SK-N-SH (cell line): ENCODE data around the gene RBPJL.

ENCODE experiments used
- EP300 ChIP-seq, 2 experiments: IDR thresholded peaks; 2 replicates each; pipeline versions ENCODE4 v1.4.0 to v1.6.1; 2012; ENCODE audit warnings: borderline replicate concordance in 1 of 2, low read depth in 1 of 2, low read length in 1 of 2
- FOXM1 ChIP-seq: IDR thresholded peaks from 2 replicates; pipeline ENCODE4 v1.4.0; 2012; ENCODE audit warnings: low read depth, mild to moderate bottlenecking
- RAD21 ChIP-seq: IDR thresholded peaks from 2 replicates; pipeline ENCODE4 v1.6.1; 2012; ENCODE audit warnings: mild to moderate bottlenecking, low read length
- RFX5 ChIP-seq: IDR thresholded peaks from 2 replicates; pipeline ENCODE4 v1.6.1; 2012; ENCODE audit warnings: mild to moderate bottlenecking, improper control_type of control experiment, low read length
- TCF12 ChIP-seq: IDR thresholded peaks from 2 replicates; pipeline ENCODE4 v1.4.0; 2012
- TEAD4 ChIP-seq: IDR thresholded peaks from 2 replicates; pipeline ENCODE4 v1.4.0; 2012; ENCODE audit warnings: mild to moderate bottlenecking, borderline replicate concordance; ENCODE audit not compliant: insufficient read depth
- YY1 ChIP-seq: IDR thresholded peaks from 2 replicates; pipeline ENCODE4 v1.4.0; 2012; ENCODE audit warnings: low read depth, mild to moderate bottlenecking
- TF ChIP-seq, protein P1 (sequence below): fragments of 200-600 bp; sonication (generic); IDR thresholded peaks from 2 replicates; pipeline ENCODE4 v1.6.1; 2017; ENCODE audit warnings: antibody characterized with exemption, mild to moderate bottlenecking, moderate library complexity
- TF ChIP-seq, protein P2 (sequence below): fragments of 150-350 bp; IDR thresholded peaks from 2 replicates; pipeline ENCODE4 v1.6.1; 2017; ENCODE audit warnings: antibody characterized with exemption, low read length, low read depth, borderline replicate concordance
- TF ChIP-seq, protein P3 (sequence below): IDR thresholded peaks from 2 replicates; pipeline ENCODE4 v1.6.1; 2012; ENCODE audit warnings: mild to moderate bottlenecking, low read depth, low read length, moderate library complexity

DNA sequence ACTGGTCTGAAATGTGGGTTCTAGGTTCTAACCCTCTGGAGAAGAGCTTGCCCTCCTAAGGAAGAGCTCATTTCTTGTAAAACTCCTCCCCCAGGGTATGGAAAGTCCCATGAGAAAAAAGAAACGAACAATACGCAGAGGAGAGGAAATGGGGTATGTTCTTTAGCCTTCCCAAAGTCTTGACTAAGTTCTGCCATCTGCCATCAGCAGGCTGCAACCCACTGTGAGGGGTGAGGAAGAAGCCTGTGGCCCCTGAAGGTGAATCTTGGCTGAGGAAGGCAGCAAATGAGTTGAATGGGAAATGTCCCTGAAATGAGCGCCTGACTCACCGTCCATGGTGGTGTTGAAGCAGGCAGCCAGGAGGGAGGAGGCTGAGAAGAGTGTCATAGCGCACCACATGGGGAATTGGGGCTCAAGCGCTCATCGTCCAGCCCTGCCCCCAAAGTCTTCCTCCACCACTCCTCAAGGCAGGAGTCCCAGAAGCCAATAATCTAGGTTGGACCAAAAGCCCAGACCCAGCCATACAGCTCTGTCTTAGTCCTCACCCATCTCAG lies 11.8 kb downstream of the RBPJL start:
- TF ChIP-seq, protein P1, sequence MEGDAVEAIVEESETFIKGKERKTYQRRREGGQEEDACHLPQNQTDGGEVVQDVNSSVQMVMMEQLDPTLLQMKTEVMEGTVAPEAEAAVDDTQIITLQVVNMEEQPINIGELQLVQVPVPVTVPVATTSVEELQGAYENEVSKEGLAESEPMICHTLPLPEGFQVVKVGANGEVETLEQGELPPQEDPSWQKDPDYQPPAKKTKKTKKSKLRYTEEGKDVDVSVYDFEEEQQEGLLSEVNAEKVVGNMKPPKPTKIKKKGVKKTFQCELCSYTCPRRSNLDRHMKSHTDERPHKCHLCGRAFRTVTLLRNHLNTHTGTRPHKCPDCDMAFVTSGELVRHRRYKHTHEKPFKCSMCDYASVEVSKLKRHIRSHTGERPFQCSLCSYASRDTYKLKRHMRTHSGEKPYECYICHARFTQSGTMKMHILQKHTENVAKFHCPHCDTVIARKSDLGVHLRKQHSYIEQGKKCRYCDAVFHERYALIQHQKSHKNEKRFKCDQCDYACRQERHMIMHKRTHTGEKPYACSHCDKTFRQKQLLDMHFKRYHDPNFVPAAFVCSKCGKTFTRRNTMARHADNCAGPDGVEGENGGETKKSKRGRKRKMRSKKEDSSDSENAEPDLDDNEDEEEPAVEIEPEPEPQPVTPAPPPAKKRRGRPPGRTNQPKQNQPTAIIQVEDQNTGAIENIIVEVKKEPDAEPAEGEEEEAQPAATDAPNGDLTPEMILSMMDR = no peak
- TF ChIP-seq EP300 (IDR thresholded peaks at IDR 0.05; ENCODE audit: borderline replicate concordance in 1 of 2, low read depth in 1 of 2, low read length in 1 of 2) (no peak), RAD21 (no peak), TEAD4 (no peak), RFX5 (no peak), TCF12 (no peak), YY1 (no peak), FOXM1 (no peak)
- TF ChIP-seq, protein P2, sequence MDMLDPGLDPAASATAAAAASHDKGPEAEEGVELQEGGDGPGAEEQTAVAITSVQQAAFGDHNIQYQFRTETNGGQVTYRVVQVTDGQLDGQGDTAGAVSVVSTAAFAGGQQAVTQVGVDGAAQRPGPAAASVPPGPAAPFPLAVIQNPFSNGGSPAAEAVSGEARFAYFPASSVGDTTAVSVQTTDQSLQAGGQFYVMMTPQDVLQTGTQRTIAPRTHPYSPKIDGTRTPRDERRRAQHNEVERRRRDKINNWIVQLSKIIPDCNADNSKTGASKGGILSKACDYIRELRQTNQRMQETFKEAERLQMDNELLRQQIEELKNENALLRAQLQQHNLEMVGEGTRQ = no peak
- TF ChIP-seq, protein P3, sequence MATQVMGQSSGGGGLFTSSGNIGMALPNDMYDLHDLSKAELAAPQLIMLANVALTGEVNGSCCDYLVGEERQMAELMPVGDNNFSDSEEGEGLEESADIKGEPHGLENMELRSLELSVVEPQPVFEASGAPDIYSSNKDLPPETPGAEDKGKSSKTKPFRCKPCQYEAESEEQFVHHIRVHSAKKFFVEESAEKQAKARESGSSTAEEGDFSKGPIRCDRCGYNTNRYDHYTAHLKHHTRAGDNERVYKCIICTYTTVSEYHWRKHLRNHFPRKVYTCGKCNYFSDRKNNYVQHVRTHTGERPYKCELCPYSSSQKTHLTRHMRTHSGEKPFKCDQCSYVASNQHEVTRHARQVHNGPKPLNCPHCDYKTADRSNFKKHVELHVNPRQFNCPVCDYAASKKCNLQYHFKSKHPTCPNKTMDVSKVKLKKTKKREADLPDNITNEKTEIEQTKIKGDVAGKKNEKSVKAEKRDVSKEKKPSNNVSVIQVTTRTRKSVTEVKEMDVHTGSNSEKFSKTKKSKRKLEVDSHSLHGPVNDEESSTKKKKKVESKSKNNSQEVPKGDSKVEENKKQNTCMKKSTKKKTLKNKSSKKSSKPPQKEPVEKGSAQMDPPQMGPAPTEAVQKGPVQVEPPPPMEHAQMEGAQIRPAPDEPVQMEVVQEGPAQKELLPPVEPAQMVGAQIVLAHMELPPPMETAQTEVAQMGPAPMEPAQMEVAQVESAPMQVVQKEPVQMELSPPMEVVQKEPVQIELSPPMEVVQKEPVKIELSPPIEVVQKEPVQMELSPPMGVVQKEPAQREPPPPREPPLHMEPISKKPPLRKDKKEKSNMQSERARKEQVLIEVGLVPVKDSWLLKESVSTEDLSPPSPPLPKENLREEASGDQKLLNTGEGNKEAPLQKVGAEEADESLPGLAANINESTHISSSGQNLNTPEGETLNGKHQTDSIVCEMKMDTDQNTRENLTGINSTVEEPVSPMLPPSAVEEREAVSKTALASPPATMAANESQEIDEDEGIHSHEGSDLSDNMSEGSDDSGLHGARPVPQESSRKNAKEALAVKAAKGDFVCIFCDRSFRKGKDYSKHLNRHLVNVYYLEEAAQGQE = no peak
